Activated naive CD8-positive, alpha-beta T cell treated with anti-CD3 and anti-CD28 coated beads for 36 hours (primary cell): ENCODE measurements around the gene ARRDC5. TPM values are rescaled to one million over a fixed set of nuclear protein-coding genes. Genes with fewer than 3 reads are reported as not detected.

ENCODE experiments used
- total RNA-seq, 2 experiments: library from RNA; stranded (reverse); gene quantifications; one replicate each; pipeline ENCODE4 v1.2.3, GENCODE V29; 2021

The ARRDC5 gene
- total RNA-seq, 2 experiments from 2014 or later: 0.12 TPM; not detected in 1

Other genes with a start within 250 kb of the ARRDC5 start
- 10 to 100 TPM; 59.2 to 65.8 TPM for gene MYDGF, start 232.6 kb downstream of the ARRDC5 start, total RNA-seq
- gene DPP9, start 179.1 kb downstream of the ARRDC5 start, total RNA-seq: 10 to 100 TPM; 71.7 to 72.3 TPM
- gene FEM1A, start 111.2 kb downstream of the ARRDC5 start, total RNA-seq: 10 to 100 TPM; 21.8 to 22.5 TPM
- 10 to 100 TPM; 18.4 to 19.5 TPM for gene TICAM1, start 71.2 kb downstream of the ARRDC5 start, total RNA-seq
- gene PLIN3, start 35.2 kb downstream of the ARRDC5 start, total RNA-seq: 10 to 100 TPM; 14.6 to 14.7 TPM
- gene UHRF1, start 6.6 kb upstream of the ARRDC5 start, total RNA-seq: 100 to 1,000 TPM; 244 to 245 TPM
- 10 to 100 TPM; 29.4 to 31.3 TPM for gene KDM4B, start 66.2 kb upstream of the ARRDC5 start, total RNA-seq